ENCODE data around the gene MKRN2. TPM values are rescaled to one million over a fixed set of nuclear protein-coding genes. Genes with fewer than 3 reads are reported as not detected.

The MKRN2 gene
- total and polyA plus RNA-seq, 2 of the 8 experiments (the other 6 are each of a cell fraction or from before 2014, with no cell fraction given), result 15.3 to 17.6 TPM

GRCh38 chr3:12611117-12611516 lies 54.2 kb downstream of the MKRN2 start:
- Histone ChIP-seq H3K27me3 (replicated peaks in 1 of 4; ENCODE audit: control insufficient read depth in 3 of 4, extremely low read depth in 1 of 4, insufficient read depth in 3 of 4, low read length in 3 of 4) (no peaks in the 10 kb centered on the region), H3K4me2 (ENCODE audit: insufficient read depth in 1 of 2, low read depth in 2 of 2, low read length in 2 of 2) (no peak overlapping the region), H3K79me2 (ENCODE audit: control insufficient read depth in 1 of 2, insufficient read depth in 2 of 2, low read length in 2 of 2) (peaks cover 0 to 33% of the 10 kb centered on the region in 2 experiments; a peak in 2 of 4 replicates), H4K91ac (replicated peaks; ENCODE audit: insufficient read length, low read length) (no peak overlapping the region), H2BK12ac (ENCODE audit: low read depth, low read length) (no peak overlapping the region), H3K23me2 (ENCODE audit: low read depth, low read length) (no peaks in the 10 kb centered on the region), H3K56ac (replicated peaks; ENCODE audit: insufficient read length, low read depth, low read length) (no peak overlapping the region), H3K4me1 (replicated peaks in 1 of 4; ENCODE audit: control insufficient read depth in 3 of 4, insufficient read depth in 4 of 4, low read length in 3 of 4) (peaks cover 0 to 7% (median 2%) of the 10 kb centered on the region in 4 experiments; a peak in 3 of 7 replicates), H3K4me3 (ENCODE audit: extremely low read depth in 1 of 4, insufficient read depth in 2 of 4, low read depth in 3 of 4, low read length in 4 of 4) (no peak overlapping the region), H2BK20ac (ENCODE audit: low read length) (no peak overlapping the region), H2AFZ (ENCODE audit: low read length) (no peak overlapping the region), H2BK120ac (replicated peaks; ENCODE audit: low read depth, low read length) (no peak overlapping the region), H3K79me1 (ENCODE audit: low read depth, low read length) (no peaks in the 10 kb centered on the region), H3K4ac (replicated peaks; ENCODE audit: insufficient read length, low read depth, low read length) (no peak overlapping the region), H2AK5ac (ENCODE audit: low read depth, low read length) (no peak overlapping the region), H3K27ac (ENCODE audit: low read depth, low read length) (no peak overlapping the region), H3K23ac (ENCODE audit: insufficient read length) (no peak overlapping the region), H4K20me1 (replicated peaks in 1 of 2; ENCODE audit: control insufficient read depth in 1 of 2, insufficient read depth in 2 of 2, low read length in 2 of 2) (peaks cover 5 to 6% of the 10 kb centered on the region in 2 experiments), H4K8ac (ENCODE audit: extremely low read depth, insufficient read depth, low read length) (no peak overlapping the region), H3K36me3 (ENCODE audit: control insufficient read depth in 2 of 4, insufficient read depth in 4 of 4, low read length in 3 of 4) (peaks cover 11 to 39% (median 30%) of the 10 kb centered on the region in 4 experiments), H2BK15ac (ENCODE audit: low read length) (no peak overlapping the region), H3K14ac (ENCODE audit: insufficient read length) (no peak overlapping the region), H3K9ac (replicated peaks in 1 of 4; ENCODE audit: extremely low read depth in 1 of 4, low read depth in 3 of 4, low read length in 3 of 4) (no peak overlapping the region), H3K9me3 (ENCODE audit: insufficient read depth in 2 of 2, low read depth in 1 of 2, low read length in 1 of 2) (no peaks in the 10 kb centered on the region), H3K18ac (ENCODE audit: extremely low read depth, low read length) (no peak overlapping the region), H4K5ac (ENCODE audit: insufficient read length, low read depth, low read length) (no peak overlapping the region), H2BK5ac (ENCODE audit: low read depth, low read length) (no peak overlapping the region)
- ChIA-PET CTCF (ENCODE audit: partially characterized antibody) (interaction anchor here (0.6 to 0.7 kb wide), 2 partner anchors 10 to 280 kb away, joined by 3 to 5 read pairs; no protein-coding TSS in a partner anchor), POLR2A (ENCODE audit: partially characterized antibody) (no interaction called here)
- DNase-seq (ENCODE audit: low read depth in 1 of 2, low spot score in 2 of 2) (no peak), FAIRE-seq (no peak)
- 84% methylated on average over 5 of the region's 5 CpGs; no CpG with 5 or more reads in 1 of the 2 experiments for WGBS, 2 experiments (ENCODE audit: extremely low coverage in 1 of 2, insufficient coverage in 1 of 2, insufficient read length in 1 of 2, insufficient replicate concordance in 2 of 2, low coverage in 1 of 2, low lambda C conversion rate in 2 of 2, missing lambda C conversion rate in 1 of 2)
- TF ChIP-seq EP300 (IDR thresholded peaks at IDR 0.05; ENCODE audit: borderline replicate concordance in 1 of 2, low read depth in 2 of 2, low read length in 2 of 2), result no peak
- TF ChIP-seq CHD1 (IDR thresholded peaks at IDR 0.05; ENCODE audit: low read depth, low read length), result no peak
- TF ChIP-seq SIN3A (conservative IDR thresholded peaks at IDR 0.05 in 1 of 2, IDR thresholded peaks at IDR 0.05 in 1 of 2; ENCODE audit: low read depth in 1 of 2, low read length in 2 of 2), result no peak
- no peak for TF ChIP-seq HDAC2 (IDR thresholded peaks at IDR 0.05; ENCODE audit: borderline replicate concordance in 1 of 2, low read depth in 2 of 2, low read length in 2 of 2)
- TF ChIP-seq BCL11A (IDR thresholded peaks at IDR 0.05; ENCODE audit: low read depth in 2 of 2, low read length in 2 of 2), result no peak
- no peak for TF ChIP-seq TAF7 (optimal IDR thresholded peaks at IDR 0.05; ENCODE audit: borderline replicate concordance, low read depth, low read length)
- TF ChIP-seq GABPA (IDR thresholded peaks at IDR 0.05; ENCODE audit: borderline replicate concordance, insufficient read depth, low read length), result no peak
